Stomach (tissue), 9 donors: Measurements from ENCODE around the gene TCHP. TPM values are rescaled to one million over a fixed set of nuclear protein-coding genes. Genes with fewer than 3 reads are reported as not detected.

Experiments used
- DNase-seq, 2 donors: peaks; one replicate each; pipeline versions ENCODE4 v3.0.0 to v3.0.0-alpha.2; 2013 to 2019
- H3K27ac ChIP-seq, 5 donors: fragments of 200-600 bp in 4 of 5; sonication (generic) in 4 of 5; one replicate each; pipeline ENCODE4 v1.5.1; 2013 to 2019; ENCODE audit warnings: mild to moderate bottlenecking in 1 of 5, moderate library complexity in 1 of 5
- H3K27me3 ChIP-seq, 3 donors: fragments of 200-600 bp; sonication (generic); one replicate each; pipeline ENCODE4 v1.5.1; 2017 to 2019; ENCODE audit warnings: mixed run types in 1 of 3
- H3K36me3 ChIP-seq, 4 donors: fragments of 200-600 bp; sonication (generic); 1 replicate in 3 of 4; 2 replicates in 1 of 4; pipeline ENCODE4 v1.5.1; 2016 to 2019
- H3K4me1 ChIP-seq, 4 donors: fragments of 200-600 bp; sonication (generic); one replicate each; pipeline ENCODE4 v1.5.1; 2016 to 2019
- H3K4me3 ChIP-seq, 4 donors: fragments of 200-600 bp; sonication (generic) in 3 of 4; one replicate each; pipeline ENCODE4 v1.5.1; 2016 to 2019; ENCODE audit warnings: mild to moderate bottlenecking in 1 of 4
- H3K9me3 ChIP-seq, 4 donors: fragments of 200-600 bp; sonication (generic); one replicate each; pipeline ENCODE4 v1.5.1; 2016 to 2019
- EP300 ChIP-seq: sonication (generic); formaldehyde crosslinking; IDR thresholded peaks from one replicate; pipeline ENCODE4 v1.6.1; 2017; ENCODE audit warnings: antibody characterized with exemption
- POLR2A ChIP-seq, 4 donors: fragments of 450-650 bp; IDR thresholded peaks; one replicate each; pipeline ENCODE4 v1.6.1; 2016; ENCODE audit warnings: antibody characterized with exemption in 4 of 4, control low read depth in 2 of 4, mild to moderate bottlenecking in 1 of 4, moderate library complexity in 1 of 4
- POLR2AphosphoS5 ChIP-seq, 3 donors: sonication (generic); formaldehyde crosslinking; IDR thresholded peaks; one replicate each; pipeline ENCODE4 v1.6.1; 2016; ENCODE audit warnings: antibody characterized with exemption in 3 of 3
- WGBS, 5 donors: extraction: QIAGEN DNeasy Blood & Tissue Kit in 3 of 5; methylation state at CpG; one replicate each; pipeline versions ENCODE4 v1.1.5 to v1.1.7; 2013 to 2018; 5-methylcytosine and 5-hydroxymethylcytosine counted together
- intact Hi-C: fragments of 100-400 bp; cut with DNase I; formaldehyde crosslinking; loops from one replicate; pipeline ENCODE4 v1.15.1; 2023; ENCODE audit warnings: low total_unique reads
- polyA plus RNA-seq, 3 donors: library from polyadenylated mRNA; stranded (reverse); fragments of 200-250 nt; gene quantifications; one replicate each; pipeline ENCODE4 v1.2.3, GENCODE V29; 2013
- small RNA-seq, 4 donors: library from RNA; depleted of rRNA; stranded (forward); fragments of <200 nt; gene quantifications; one replicate each; pipeline ENCODE3, GENCODE V24; 2016
- total RNA-seq, 5 donors: library from RNA; depleted of rRNA; stranded (reverse); fragments of >200 nt; gene quantifications; one replicate each; pipeline versions ENCODE4 v1.1.0 to v1.2.3, GENCODE V29; 2014 to 2016
- TF ChIP-seq, protein P1 (sequence below), 7 experiments: fragments of 450-650 bp in 4 of 7; fragments of 200-600 bp in 3 of 7; sonication (generic) in 3 of 7; IDR thresholded peaks; one replicate each; pipeline ENCODE4 v1.5.1; 2016 to 2019; ENCODE audit warnings: antibody characterized with exemption in 7 of 7, control low read depth in 2 of 7, mild to moderate bottlenecking in 1 of 7
- donor health status: healthy with polysubstance abuse.
- donor health status: Bipolar disorder and iron deficiency.
- donor health status: healthy.

TCHP gene
- total and polyA plus RNA-seq, 8 donors: 7.9 to 45.5 (median 14.7) TPM

GRCh38 chr12:109966546-109966945 lies 66.5 kb downstream of the TCHP start:
- no peaks in the 10 kb centered on the region for H3K9me3 ChIP-seq
- WGBS, 5 donors: 88 to 96% (median 92%) methylated on average over 4 of the region's 4 CpGs
- intact Hi-C loops: no loop called here
- H3K4me3 ChIP-seq: no peak overlapping the region
- TF ChIP-seq POLR2AphosphoS5 (IDR thresholded peaks at IDR 0.05) (no peak), EP300 (no peak), POLR2A (IDR thresholded peaks at IDR 0.05) (no peak)
- TF ChIP-seq, protein P1, sequence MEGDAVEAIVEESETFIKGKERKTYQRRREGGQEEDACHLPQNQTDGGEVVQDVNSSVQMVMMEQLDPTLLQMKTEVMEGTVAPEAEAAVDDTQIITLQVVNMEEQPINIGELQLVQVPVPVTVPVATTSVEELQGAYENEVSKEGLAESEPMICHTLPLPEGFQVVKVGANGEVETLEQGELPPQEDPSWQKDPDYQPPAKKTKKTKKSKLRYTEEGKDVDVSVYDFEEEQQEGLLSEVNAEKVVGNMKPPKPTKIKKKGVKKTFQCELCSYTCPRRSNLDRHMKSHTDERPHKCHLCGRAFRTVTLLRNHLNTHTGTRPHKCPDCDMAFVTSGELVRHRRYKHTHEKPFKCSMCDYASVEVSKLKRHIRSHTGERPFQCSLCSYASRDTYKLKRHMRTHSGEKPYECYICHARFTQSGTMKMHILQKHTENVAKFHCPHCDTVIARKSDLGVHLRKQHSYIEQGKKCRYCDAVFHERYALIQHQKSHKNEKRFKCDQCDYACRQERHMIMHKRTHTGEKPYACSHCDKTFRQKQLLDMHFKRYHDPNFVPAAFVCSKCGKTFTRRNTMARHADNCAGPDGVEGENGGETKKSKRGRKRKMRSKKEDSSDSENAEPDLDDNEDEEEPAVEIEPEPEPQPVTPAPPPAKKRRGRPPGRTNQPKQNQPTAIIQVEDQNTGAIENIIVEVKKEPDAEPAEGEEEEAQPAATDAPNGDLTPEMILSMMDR (IDR thresholded peaks at IDR 0.05): no peak
- H3K27ac ChIP-seq: no peak overlapping the region
- DNase-seq: no peak
- H3K4me1 ChIP-seq: peaks cover 0 to 12% (median 0%) of the 10 kb centered on the region in 4 donors
- no peaks in the 10 kb centered on the region for H3K27me3 ChIP-seq
- peaks cover 34 to 98% (median 94%) of the 10 kb centered on the region in 4 donors for H3K36me3 ChIP-seq

DNA sequence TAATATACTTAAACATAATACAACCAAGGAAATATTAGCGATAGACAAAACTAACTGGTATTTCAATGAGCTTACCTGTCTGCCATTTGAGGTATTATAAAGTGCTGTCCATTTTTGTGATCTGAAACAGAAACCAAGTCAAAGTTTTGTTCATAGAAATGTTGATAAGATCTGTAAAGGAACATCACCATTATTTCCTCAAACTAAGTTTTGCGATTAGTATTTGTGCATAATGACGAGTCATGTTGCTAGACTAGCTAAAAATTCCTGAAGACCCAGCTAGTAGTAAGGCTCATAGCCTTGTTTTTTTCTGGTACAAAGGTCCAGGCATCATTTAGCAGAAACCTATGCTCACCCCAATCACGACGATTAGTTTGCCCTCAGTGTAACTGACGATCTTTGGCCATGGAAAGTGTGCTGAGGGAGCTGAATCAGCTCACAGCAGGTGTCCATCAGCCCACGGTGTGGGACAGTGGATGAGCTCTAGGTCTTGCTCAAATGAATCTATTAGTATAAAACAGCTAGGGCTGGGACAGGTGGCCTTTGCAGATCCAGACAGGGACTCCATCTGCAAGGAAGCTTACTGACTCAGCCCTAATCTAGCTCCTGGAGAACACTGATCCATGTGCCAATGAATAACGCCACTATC lies 67.4 kb downstream of the TCHP start:
- Histone ChIP-seq H3K36me3 (peaks cover 38 to 98% (median 94%) of the 10 kb centered on the region in 4 donors), H3K27ac (peak overlapping the region in 2 of 5 donors; percentile 31 to 69), H3K27me3 (no peaks in the 10 kb centered on the region), H3K4me1 (peaks cover 0 to 12% (median 0%) of the 10 kb centered on the region in 4 donors), H3K4me3 (no peak overlapping the region), H3K9me3 (no peaks in the 10 kb centered on the region)
- TF ChIP-seq, protein P1 (IDR thresholded peaks at IDR 0.05): no peak
- TF ChIP-seq EP300 (no peak), POLR2AphosphoS5 (IDR thresholded peaks at IDR 0.05) (no peak), POLR2A (IDR thresholded peaks at IDR 0.05) (no peak)
- 64 to 78% (median 72%) methylated on average over 8 of the region's 8 CpGs for WGBS, 5 donors
- no peak for DNase-seq
- intact Hi-C loops: no loop called here

Small RNA genes lying within 50 kb of the gene (small RNA-seq; reads per million reads assigned to genes)
- 0 reads per million in 4 donors for gene RN7SL441P

Other genes with a start within 250 kb of the TCHP start
- 10 to 100 TPM in 1 of 5 donors, 1 to 10 TPM in 4; 1.7 to 19.7 (median 5.4) TPM for gene FAM222A, start 186.4 kb upstream of the TCHP start, total RNA-seq
- gene FAM222A, start 186.4 kb upstream of the TCHP start, polyA plus RNA-seq: 1 to 10 TPM; 3.1 to 5.4 (median 3.7) TPM
- gene TRPV4, start 66.9 kb upstream of the TCHP start, total RNA-seq: 1 to 10 TPM in 2 of 5 donors, not detected in 3; 1.0 to 1.8 TPM
- gene TRPV4, start 66.9 kb upstream of the TCHP start, polyA plus RNA-seq: 1 to 10 TPM in 1 of 3 donors, under 1 TPM in 1, not detected in 1; 0.75 to 3.8 TPM
- gene GLTP, start 19.7 kb upstream of the TCHP start, total RNA-seq: 10 to 100 TPM; 26.4 to 93.6 (median 60.7) TPM
- gene GLTP, start 19.7 kb upstream of the TCHP start, polyA plus RNA-seq: 10 to 100 TPM; 28.0 to 80.7 (median 39.6) TPM
- 10 to 100 TPM; 25.8 to 98.6 (median 61.0) TPM for gene GIT2, start 96.1 kb downstream of the TCHP start, total RNA-seq
- 10 to 100 TPM in 1 of 3 donors, 1 to 10 TPM in 2; 6.4 to 10.6 (median 7.2) TPM for gene GIT2, start 96.1 kb downstream of the TCHP start, polyA plus RNA-seq
- gene ANKRD13A, start 99.2 kb downstream of the TCHP start, total RNA-seq: 100 to 1,000 TPM in 1 of 5 donors, 10 to 100 TPM in 4; 17.7 to 150 (median 56.6) TPM
- 10 to 100 TPM; 13.0 to 15.6 (median 13.6) TPM for gene ANKRD13A, start 99.2 kb downstream of the TCHP start, polyA plus RNA-seq
- gene C12orf76, start 148.2 kb downstream of the TCHP start, total RNA-seq: 10 to 100 TPM in 4 of 5 donors, 1 to 10 TPM in 1; 7.0 to 44.2 (median 13.8) TPM
- 10 to 100 TPM in 1 of 3 donors, 1 to 10 TPM in 2; 7.8 to 11.5 (median 9.8) TPM for gene C12orf76, start 148.2 kb downstream of the TCHP start, polyA plus RNA-seq
- gene IFT81, start 224.1 kb downstream of the TCHP start, total RNA-seq: 10 to 100 TPM in 3 of 5 donors, 1 to 10 TPM in 2; 2.0 to 50.2 (median 10.7) TPM
- gene IFT81, start 224.1 kb downstream of the TCHP start, polyA plus RNA-seq: 1 to 10 TPM; 3.5 to 5.7 (median 4.9) TPM